Subcutaneous adipose tissue (tissue), 4 donors: ENCODE results near the gene HNRNPDL. TPM values are rescaled to one million over a fixed set of nuclear protein-coding genes. Genes with fewer than 3 reads are reported as not detected.

ENCODE experiments used
- small RNA-seq: library from RNA; depleted of rRNA; stranded (forward); fragments of <200 nt; gene quantifications from one replicate; pipeline ENCODE3, GENCODE V24; 2016
- total RNA-seq, 4 donors: library from RNA; depleted of rRNA; stranded (reverse); fragments of >200 nt; gene quantifications; one replicate each; pipeline ENCODE4 v1.1.0, GENCODE V29; 2016
- TF ChIP-seq, protein P1 (sequence below): fragments of 450-650 bp; IDR thresholded peaks from one replicate; pipeline ENCODE4 v1.5.1; 2016; ENCODE audit warnings: low read depth, mild to moderate bottlenecking, control low read depth, antibody characterized with exemption, moderate library complexity

HNRNPDL gene
- total RNA-seq, 4 donors from 2014 or later, result 135 to 180 (median 155) TPM

DNA sequence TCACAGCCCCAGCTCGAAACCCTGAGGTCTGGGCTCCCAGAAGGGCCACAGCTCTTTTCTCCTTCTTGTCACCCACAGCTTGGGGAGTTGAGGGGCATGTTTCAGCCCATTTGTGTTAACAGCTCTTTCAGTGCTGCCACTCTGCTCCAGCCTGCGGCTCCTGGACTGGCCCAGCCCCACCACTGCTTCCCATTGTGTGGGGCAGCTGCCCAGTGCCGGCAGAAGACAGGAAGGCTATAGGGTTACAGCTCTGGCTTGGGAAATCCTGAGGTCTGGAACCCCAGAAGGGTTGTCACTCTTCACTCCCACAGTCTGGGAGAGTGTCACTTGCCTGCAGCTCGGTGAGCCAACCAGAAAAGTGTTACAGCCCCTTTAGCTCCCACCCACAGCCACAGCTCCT lies 49.4 kb downstream of the HNRNPDL start:
- TF ChIP-seq, protein P1, sequence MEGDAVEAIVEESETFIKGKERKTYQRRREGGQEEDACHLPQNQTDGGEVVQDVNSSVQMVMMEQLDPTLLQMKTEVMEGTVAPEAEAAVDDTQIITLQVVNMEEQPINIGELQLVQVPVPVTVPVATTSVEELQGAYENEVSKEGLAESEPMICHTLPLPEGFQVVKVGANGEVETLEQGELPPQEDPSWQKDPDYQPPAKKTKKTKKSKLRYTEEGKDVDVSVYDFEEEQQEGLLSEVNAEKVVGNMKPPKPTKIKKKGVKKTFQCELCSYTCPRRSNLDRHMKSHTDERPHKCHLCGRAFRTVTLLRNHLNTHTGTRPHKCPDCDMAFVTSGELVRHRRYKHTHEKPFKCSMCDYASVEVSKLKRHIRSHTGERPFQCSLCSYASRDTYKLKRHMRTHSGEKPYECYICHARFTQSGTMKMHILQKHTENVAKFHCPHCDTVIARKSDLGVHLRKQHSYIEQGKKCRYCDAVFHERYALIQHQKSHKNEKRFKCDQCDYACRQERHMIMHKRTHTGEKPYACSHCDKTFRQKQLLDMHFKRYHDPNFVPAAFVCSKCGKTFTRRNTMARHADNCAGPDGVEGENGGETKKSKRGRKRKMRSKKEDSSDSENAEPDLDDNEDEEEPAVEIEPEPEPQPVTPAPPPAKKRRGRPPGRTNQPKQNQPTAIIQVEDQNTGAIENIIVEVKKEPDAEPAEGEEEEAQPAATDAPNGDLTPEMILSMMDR, result no peak

DNA sequence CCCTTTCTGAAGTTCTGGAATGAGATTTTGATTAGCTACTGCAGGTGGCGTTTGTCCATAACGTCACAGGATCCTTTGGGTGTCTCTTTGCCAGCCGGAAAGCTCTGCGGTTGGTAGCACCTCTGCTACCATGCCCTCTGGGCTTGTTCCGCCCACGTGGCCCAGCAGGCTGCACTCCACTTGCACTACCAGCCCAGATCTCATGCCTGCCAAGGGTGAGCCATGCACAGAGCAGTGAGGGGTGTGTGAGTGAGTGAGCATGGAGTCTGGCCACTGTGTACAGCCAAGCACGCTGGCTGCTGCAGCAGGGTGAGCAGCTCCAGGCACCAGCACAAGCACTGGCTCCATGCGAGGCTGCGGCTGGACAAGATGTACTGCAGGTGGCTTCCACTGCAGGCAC lies 49.9 kb downstream of the HNRNPDL start:
- TF ChIP-seq, protein P1, result no peak

DNA sequence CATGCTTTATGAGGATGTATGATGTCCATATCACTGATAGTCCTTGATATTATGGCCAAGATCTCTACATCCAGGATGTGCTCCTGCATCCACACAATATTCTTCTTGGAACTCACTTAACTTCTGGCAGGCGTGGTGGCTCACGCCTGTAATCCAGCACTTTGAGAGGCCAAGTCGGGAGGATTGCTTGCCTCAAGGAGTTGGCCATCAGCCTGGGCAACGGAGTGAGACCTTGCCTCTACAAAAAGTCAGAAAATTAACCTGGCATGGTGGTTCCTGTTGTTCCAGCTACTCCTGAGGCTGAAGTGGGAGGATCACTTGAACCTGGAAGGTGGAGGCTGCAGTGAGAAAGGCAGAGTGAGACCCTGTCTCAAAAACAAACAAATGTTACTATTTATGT lies 54.2 kb downstream of the HNRNPDL start:
- TF ChIP-seq, protein P1, result no peak

DNA sequence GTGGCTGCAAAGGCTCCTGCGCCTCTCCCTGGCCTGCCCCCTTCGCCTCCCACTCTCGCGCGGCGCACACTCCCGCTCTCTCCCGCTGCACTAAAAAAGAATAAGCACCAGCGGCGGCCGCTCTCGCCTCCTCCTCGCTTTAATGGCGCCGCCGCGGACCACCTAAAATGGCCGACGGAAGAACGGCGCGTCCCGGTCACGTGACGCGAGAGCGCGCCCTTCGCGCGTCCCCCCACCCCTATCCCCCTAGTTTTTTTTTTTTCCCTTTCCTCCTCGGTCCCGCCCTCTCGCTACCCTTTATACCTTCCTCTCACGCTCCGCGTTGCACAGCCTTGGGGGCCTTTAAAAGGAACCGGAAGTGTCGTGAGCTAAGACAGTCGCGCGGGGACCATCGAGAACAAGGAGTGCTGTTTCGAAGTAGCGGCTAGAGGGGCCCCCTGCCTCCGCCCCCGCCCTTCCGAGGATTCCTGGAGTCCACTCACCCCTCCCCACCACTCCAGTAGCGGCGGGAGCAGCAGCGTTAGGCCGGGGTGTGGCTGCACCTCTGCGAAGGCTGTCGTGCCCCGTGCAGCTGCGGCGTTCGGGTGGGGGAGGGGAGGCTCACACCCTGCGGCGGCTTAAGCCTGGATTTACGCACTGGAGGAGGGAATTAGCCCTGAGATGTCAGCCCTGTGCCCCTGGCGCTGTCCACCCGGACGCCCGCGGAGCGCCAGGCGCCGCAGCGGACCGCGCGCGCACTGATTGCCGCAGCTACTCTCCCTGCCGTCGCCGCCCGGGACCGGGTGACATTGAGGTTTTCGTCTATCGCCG lies 56.2 kb downstream of the HNRNPDL start, which contains the start of gene HNRNPD:
TSS of gene HNRNPD (minus strand) at position 176 of the 810 bp plus-strand sequence. CDS start 313 bp downstream, outside the sequence.
- TF ChIP-seq, protein P1, result no peak

DNA sequence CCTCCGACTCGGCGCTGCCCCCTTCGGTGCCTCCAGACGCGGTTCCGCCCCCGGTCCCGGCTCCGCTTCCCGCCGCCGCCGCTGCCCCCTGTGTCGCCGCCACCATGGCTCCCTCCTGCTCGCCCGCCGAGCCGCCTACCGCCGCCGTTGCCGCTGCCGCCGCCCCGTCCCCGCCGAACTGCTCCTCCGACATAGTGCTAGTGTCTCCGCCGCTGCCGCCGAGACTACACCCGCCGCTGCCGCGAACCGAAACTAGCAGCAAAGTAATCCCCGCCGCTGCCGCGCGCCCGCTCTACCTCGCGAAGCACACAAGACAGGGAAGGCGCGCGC lies 56.8 kb downstream of the HNRNPDL start:
- TF ChIP-seq, protein P1, result no peak

Small RNA genes lying within 50 kb of the gene (small RNA-seq; reads per million reads assigned to genes)
- not detected for gene RF00150

Other genes with a start within 250 kb of the HNRNPDL start
- 100 to 1,000 TPM in 2 of 4 donors, 10 to 100 TPM in 2; 92.3 to 125 (median 103) TPM for gene HNRNPD, start 56.5 kb downstream of the HNRNPDL start, total RNA-seq
- 10 to 100 TPM; 11.5 to 23.1 (median 19.8) TPM for gene ENOPH1, start 128 bp upstream of the HNRNPDL start, total RNA-seq
- gene TMEM150C, start 131.5 kb upstream of the HNRNPDL start, total RNA-seq, result 10 to 100 TPM; 24.6 to 39.9 (median 34.8) TPM